Stromal cell of bone marrow (primary cell): ENCODE data around the gene TGM2.
A peak's percentile ranks its signal among the peaks of the same experiment; 100 is the strongest.

Source experiments
- DNase-seq: peaks from one replicate; pipeline ENCODE4 v3.0.0-alpha.2; 2012; ENCODE audit warnings: low read depth

Gene TGM2

DNA sequence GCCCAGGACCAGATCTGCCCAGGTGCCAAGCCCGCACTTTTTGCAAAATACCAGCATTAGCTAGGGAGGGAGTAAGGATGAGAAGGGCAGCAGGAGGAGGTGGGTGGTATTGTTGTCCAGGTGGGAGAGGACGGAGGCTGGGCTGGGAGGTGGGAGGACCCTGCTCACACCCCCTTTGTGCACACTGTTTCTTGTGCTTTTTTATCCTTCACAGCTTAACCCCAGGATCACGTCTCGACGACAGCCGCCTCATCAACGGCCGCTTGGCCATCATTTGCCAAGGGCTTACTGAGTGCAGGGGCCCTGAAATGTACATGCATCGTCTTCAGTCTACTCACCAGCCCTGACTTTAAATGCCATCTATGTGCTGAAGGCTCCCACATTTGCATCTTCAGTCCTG, 12.1 kb upstream of the TGM2 start:
- no peak for DNase-seq

- DNase-seq, result no peak
These were observed 10.5 kb upstream of the TGM2 start for GRCh38 chr20:38175304-38176180.

DNA sequence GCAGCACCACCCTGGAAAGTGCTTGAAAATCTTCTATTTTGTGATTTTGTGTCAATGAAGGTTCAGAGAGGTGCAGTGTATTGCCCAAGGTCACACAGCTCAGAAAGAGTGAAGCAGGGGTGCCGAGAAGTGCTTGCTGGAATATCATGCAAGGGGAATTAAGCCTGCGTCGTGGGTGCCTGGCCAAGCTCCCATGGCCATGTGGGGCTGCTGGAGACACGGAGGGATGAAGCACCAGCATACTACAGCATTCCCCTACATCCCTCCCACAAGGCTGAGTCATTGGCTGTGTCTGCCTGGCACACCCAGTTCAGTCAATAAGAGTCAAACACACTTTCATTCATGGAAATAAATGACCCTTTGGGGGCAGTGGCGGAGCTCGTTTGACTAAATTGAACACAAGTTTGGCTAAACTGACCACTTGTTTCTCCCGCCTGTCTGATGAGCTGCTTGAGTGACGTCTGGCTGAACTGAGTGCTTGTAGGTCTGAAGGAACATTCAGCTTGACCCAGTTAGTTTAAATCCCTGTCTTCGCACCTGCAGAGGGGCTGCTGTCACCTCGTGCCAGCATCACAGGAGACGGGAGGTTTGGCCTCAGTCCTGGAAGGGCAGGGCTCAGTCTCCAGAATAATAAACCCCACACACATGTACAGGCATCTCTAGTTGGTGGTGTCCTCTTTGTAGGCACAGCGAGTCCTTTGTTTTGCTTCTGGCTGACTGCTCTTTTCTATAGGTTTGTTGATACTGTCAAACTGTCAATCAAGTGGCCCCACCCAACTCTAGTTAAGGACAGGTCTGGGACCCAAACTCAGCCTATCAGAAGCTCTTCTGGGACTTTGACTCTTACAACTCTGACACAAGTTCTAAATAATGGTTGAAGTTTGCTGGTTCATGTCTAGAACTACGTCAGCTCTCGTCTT, 8.4 kb upstream of the TGM2 start:
- peak; percentile 87 for DNase-seq

DNA sequence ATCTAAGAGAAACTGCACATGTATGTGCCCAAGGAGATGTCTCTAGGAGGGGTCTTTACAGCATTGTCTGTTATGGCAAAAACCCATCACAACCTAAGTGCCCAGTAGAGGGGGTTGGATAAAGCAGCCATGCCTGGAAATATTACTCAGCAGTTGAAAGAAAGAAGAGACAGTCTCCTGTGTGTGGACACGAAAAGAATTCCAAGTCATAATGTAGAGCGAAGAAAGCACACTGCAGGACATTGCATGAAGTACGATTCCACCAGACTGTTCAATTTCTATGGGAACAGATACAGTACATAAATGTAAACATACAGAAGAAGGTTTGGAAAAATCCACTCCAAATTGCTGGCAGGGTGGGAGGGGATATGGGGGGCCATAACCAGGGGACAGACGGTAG, 7.3 kb upstream of the TGM2 start:
- no peak for DNase-seq

- DNase-seq, result no peak
These were observed 6.6 kb upstream of the TGM2 start for GRCh38 chr20:38171675-38172043.

DNA sequence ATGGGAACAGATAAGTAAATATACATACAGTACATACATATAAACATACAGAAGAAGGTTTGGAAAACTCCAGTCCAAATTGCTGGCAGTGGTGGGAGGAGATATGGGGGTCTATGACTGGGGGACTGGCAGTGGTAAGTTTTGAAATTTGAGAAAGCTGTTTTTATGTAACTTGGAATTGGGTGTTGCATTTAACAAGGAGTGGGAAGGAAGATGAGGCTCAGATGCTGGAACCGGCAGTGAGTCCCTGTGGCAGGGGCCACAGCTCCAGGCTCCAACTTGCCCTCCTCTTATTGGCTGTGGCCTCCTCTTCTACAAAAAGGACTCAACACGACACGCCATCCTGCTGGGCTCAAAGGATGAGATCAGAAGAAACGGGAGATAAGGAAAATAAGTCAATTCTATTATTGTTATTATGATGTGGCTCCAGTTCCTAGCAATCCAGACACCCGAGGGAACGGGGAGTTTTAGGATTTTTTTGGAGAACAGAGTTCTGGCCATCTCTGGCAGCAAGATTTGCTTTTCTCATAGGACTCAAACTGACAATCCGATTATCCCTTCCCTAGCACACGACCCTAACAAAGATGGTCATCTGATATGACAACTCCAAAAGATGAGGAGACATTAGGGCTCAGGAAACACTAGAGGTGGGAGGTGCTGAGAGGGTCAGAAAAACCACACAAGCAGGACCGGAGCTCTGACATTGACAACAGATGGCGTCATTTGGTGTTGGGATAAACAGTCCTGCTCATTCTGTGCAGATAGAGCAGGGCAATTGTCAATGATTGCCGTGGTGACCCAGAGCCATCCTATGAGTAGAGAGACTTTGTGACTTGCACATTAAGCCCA, 6.0 kb upstream of the TGM2 start:
- peak; percentile 18 for DNase-seq

GRCh38 chr20:38170219-38170825, 5.3 kb upstream of the TGM2 start:
- DNase-seq, result no peak

- DNase-seq, result no peak
These were observed 4.6 kb upstream of the TGM2 start for GRCh38 chr20:38169636-38170193.

DNA sequence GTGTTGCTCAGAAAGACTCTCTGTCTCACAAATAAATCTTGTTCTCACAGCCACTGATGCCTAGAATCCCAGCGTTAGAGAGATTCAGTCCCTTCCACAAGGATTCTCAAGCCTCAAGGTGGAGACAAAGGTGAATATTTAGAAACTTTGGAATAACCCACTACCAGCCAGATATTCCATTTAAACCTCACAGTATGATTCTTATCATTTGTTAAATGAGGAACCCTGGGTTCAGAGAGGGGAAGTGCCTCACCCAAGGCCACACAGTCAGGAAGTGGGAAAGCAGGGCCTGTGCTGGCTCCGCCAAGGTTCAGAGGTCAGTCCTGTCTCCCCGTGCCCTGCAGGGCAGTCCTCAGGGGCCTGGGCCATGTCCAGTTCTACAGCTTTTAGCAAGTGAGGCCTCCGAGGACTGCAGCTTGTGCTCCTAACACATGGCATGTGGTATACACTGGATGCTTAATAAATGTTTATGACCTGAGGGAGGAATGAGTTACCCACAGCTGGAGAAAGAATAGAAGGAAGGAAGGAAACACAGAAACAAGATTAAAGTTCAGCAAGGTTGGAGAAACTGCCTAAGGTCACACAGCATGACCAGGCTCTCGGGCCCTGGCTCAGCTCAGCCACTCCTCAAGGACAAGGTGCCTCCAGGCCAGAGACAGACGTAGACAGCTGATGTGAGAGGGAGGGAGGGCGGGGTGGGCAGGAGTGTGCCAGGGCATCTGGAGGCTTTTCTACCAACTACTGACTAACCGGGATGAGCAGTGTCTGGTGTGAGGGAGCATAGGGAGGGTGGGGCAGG, 3.9 kb upstream of the TGM2 start:
- no peak for DNase-seq

- no peak for DNase-seq
These were observed 3.0 kb upstream of the TGM2 start for GRCh38 chr20:38167851-38168760.

DNA sequence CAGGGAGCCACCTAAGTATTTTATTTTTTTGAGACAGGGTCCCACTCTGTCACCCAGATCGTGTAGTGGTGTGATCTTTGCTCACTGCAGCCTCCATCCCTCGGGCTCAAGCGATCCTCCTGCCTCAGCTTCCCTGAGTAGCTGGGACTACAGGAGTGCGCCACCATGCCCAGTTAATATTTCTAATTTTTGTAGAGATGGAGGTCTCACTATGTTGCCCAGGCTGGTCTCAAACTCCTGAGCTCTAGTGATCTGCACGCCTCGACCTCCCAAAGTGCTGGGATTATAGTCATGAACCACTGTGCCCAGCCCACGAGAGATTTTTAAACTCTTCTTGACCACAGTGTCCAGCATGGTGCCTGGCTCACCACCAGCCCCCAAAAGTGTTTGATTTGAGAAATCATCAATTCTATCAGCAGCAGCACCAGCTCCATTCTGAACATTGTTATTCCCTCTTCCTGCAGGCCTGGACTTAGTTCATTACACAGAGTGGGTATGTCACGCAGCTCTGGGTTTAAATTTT, 2.3 kb upstream of the TGM2 start:
- no peak for DNase-seq

GRCh38 chr20:38166703-38167233, 1.7 kb upstream of the TGM2 start:
- no peak for DNase-seq

DNA sequence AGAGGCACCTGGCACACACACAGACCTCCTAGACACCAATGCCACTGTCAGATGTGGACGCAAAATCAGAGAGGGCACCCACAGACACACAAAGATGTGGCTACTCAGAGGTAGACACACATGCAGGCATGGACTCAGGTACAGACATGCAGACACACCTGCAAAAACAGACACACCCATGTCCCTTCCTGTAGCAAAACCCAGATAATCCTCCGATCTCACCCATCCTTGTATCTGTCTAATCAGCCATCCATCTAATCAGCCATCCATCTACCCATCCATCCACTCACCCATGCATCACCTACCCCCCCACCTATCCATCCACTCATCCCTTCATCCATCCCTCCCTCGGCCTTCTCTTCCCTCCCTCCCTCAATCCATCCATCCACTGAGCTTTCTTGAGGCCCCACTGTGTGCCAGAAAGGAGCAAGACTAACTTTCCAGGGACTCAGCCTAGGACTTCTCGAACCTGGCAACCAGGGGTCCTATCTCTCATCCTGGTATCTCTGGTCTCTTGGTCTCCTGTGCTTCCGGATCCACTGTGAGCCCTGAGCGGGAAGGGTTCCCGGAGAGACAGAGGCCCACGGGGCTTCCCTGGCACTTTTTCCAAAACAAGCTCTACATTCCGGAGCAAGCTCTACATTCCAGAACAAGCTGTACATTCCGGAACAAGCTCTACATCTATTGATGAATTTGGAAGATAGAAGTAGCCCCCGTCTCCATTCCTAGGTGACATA, 1.1 kb upstream of the TGM2 start:
- no peak for DNase-seq

DNA sequence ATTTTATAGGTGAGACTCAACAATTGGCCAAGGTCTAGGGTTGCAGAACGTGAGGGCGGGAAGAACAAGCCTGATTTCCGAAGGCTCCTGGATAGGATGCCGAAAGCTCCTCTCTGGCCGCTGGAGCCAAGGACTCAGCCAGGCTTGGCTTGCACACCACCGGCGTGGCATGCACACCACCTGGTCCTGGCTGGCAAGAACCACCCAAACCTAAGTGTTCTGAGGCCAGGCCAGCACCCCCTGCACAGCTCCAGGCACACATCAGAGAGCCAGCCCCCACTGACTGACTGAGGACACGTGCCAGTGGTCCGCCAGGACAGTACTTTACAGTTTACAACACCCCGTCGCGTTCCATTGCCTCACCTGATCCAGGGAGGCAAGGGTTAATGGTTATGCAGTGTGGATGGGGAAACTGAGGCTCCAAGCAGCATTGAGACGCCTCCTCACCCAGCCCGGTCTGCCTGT, 414 bp downstream of the TGM2 start:
- no peak for DNase-seq

DNA sequence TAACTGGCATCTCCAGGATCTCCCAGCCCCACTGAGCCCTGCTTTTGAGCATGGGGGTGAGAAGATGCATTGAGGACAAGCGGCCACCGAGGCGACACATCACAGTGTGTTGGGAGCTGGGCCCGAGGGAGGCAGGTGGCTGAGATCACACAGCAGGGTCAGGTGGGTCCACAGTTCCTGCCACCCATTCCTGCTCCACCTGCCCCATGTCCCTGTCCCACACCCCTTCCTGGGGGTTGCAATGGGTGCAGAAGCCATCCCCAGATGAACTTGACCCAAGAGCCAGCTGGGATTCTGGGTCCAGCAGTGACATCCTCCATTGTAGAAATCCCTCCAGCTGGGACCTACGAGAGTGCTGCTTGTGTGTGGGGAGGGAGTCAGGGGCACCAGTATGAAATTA, 1.0 kb downstream of the TGM2 start:
- DNase-seq, result no peak

GRCh38 chr20:38162878-38163875, 1.9 kb downstream of the TGM2 start:
- DNase-seq, result no peak

DNA sequence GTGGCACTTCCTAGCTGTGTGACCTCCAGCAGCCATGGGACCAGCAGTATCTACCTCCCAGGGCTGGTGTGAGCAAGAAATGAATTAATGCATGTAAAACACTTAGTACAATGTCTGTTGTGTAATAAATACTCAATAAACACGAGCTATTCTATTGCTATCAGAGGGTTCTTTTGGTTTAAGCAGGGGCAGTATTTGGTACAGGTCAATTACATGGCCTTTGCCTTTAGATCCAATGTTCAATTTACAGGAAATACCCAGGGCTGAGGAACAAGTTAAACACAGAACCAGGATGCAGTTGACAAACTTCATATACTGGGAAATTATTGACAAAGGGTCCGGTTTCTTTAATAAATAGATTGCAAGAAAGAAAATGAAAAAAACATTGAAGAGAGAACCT, 2.9 kb downstream of the TGM2 start:
- DNase-seq, result no peak
